Right renal cortex interstitium (tissue), 3 donors: ENCODE measurements around the gene HOXC4. TPM values are rescaled to one million over a fixed set of nuclear protein-coding genes. Genes with fewer than 3 reads are reported as not detected.
"Not testable (repeated sequence)": the region's sequence is repeated elsewhere in the genome, so short reads cannot be mapped to it uniquely, and the experiment has no call there.

Experiments used
- DNase-seq, 3 donors: peaks; one replicate each; pipeline ENCODE4 v3.0.0-alpha.2; 2013; ENCODE audit warnings: low read depth in 3 of 3, low spot score in 2 of 3
- polyA plus RNA-seq, 3 donors: library from polyadenylated mRNA; unstranded; fragments of 120-200 nt; gene quantifications; one replicate each; pipeline ENCODE4 v1.2.1, GENCODE V29; 2013; ENCODE audit not compliant: insufficient read length in 3 of 3

Gene HOXC4
- polyA plus RNA-seq, 3 donors = 32.4 to 42.5 (median 37.2) TPM

DNA sequence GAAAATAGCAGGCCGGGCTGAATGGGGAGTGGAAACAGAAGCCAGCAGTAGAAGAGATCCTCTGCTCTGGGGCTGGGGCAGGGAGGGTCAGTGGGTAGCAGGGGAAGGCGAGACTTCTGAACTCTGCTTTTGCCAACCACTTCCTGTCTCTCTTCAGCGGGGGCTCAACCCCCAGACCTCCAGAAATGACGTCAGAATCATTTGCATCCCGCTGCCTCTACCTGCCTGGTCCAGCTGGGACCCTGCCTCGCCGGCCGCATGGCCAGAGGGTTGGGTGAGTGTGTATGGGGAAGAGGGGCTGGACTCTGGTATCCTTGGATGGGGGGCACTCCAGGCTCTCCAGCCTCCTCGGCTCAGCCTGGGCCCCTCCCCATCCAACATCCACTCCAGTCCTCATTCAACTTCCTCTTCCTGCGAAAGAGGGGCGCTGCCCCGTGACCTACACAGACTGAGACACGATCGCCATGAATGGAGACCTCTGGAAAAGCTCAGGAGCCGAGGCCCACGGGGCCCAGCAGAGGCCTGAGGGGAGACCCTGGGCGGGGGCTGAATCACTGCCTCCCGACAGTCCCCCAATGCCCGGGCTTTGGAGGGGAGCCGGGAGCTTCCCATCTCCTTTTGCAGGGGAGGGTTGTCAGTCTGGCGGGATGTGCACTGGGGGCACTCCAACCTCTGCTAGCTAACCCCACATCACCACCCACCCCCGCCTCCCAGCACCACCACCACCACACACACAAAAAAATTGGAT, 458 bp upstream of the HOXC4 start:
- no peak for DNase-seq

- no peak for DNase-seq
These were observed 1.1 kb downstream of the HOXC4 start for GRCh38 chr12:54054742-54055194.

DNA sequence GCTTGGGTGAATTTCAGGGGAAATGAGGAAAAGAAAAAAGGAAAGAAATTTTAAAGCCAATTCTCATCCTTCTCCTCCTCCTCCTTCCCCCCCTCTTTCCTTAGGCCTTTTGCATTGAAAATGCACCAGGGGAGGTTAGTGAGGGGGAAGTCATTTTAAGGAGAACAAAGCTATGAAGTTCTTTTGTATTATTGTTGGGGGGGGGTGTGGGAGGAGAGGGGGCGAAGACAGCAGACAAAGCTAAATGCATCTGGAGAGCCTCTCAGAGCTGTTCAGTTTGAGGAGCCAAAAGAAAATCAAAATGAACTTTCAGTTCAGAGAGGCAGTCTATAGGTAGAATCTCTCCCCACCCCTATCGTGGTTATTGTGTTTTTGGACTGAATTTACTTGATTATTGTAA, 1.9 kb downstream of the HOXC4 start:
- DNase-seq = no peak

DNA sequence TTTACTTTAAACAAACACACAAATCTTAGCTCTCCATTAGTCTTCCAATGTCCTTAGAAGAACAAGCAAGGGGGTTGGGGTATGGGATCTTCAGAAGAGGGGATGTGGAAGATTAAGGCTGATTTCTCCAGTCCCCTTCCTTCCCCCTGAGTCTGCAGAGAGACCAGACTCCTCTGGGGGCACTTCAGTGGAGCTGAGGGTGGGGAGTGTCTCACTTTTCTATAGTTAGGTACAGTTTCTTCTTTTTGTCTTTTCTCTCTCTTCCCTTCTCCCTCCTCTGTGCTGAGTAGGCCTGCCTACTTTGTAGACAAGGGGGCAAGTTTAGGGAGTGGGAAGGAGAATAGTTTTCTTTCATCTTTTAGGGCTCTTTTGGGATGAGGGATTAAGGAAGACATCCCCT, 2.5 kb downstream of the HOXC4 start:
- no peak for DNase-seq

- DNase-seq = no peak
These were observed 4.6 kb downstream of the HOXC4 start for GRCh38 chr12:54058128-54058768.

- DNase-seq = no peak
These were observed 6.0 kb downstream of the HOXC4 start for GRCh38 chr12:54059668-54060067.

DNA sequence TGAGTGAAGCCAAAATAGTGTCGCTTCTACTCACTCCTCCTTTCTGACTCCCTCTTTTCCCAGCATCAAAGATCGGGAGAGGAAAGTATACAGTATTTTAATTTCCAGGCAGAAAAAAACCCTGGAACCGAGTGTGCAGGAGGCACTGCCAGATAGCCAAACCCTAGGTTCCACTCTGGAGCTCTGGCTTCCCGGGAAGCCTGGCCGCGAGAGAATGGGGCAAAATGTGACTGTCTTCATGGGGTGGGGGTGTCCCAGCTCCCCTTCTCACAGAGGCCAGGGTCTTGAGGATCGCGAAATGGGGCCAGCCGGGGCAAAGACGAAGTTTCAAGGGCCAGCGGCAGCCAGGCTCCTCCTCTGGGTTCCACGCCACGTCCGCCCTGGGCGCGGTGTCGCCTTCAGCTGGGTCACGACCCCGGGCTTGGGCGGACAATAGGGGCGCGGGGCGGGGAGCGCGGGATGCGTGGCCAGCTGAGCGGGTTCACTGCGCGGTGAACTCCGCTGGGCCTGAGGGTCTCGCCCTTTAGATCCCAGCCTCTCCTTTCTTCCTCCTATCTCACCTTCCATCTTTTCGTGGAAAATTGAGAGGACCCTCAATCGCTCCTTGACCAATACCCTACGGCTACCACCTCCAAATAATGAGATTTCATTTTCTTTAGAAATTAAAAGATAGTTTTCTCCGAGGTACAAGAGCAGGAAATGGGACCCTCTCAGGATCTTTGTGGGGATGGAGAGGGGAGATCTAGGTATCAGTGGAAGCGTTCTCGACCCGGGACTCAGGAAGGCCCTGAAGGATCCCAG, 6.7 kb downstream of the HOXC4 start:
- no peak for DNase-seq

DNA sequence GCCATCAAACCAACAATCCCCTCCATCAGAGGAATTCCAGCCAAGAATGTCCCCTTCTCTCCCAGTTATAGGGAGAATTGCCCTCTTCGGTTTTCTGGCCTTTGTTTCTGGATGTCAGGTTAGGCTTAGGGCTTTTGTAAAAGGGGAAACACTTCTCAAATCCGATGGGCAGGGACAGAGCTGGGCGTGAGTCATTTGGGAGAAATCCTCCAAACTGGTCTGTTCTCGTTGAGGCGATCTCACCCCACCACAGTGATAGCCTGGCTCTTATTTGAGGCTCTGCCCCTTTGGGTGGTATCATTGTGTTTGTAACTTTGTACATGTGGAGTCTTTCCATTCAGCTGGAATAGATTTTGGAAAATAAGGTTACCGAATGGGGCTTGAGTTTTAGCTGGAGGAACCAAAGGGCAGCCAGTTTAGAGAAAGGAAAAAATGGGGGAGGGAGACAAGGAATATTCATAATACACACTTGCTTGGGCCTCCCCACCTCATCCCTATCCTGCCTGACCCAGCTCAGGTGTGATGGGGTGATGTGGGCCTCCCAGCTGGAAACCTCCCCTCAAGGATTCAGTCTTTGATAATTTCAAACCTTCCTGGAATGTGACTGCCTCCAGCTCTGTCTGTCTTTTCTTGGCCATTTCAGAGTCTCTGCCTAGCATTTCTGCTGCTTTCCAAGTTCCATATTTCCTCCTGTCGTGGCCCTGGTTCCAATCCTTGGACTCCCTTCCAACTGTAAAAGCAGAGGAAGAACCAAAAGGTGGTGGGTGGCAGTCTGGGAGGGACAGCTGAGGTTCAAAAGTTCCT, 7.5 kb downstream of the HOXC4 start:
- no peak for DNase-seq

DNA sequence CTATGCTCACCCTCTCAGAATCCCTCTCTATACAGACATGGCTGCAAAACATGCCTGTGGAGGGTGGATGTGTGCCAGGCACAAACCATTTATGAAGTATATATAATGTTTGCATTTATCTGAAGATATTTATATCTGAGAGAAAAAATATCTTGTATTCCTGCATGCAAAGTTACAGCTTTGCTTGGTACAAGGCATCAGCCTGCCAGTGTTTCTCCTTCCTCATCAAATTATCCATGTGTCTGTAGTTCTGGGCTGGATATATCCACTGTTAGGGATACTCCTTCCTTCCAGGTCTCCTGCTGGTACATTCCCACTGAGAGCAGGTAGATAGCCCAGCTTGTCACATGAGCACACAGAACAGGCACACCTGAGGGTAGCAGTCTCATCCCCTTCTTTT, 12.0 kb downstream of the HOXC4 start:
- no peak for DNase-seq

GRCh38 chr12:54066408-54066807, 12.8 kb downstream of the HOXC4 start:
- DNase-seq = no peak

GRCh38 chr12:54068418-54069070, 14.9 kb downstream of the HOXC4 start:
- no peak for DNase-seq

- no peak for DNase-seq
These were observed 18.3 kb downstream of the HOXC4 start for GRCh38 chr12:54071942-54072341.

DNA sequence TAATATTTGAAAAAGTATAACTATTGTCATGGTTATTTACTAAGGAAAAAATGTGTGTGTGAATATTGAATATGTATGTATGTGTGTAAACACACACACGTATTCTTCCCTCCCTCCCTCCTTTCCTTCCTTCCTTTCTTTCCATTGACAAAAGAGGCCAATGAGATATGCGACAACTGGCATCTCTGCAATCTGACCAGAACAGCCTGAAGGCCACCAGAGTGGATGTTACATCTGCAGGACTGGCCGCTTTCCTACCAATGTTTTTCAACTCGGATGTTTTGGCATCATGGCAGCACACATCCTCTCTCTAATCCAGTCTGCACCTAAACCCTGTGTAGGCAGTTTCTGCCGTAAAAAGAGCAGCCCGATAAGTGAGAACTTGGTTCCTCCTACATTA, 20.7 kb downstream of the HOXC4 start:
- no peak for DNase-seq

GRCh38 chr12:54075409-54075808, 21.8 kb downstream of the HOXC4 start:
- no peak for DNase-seq

DNA sequence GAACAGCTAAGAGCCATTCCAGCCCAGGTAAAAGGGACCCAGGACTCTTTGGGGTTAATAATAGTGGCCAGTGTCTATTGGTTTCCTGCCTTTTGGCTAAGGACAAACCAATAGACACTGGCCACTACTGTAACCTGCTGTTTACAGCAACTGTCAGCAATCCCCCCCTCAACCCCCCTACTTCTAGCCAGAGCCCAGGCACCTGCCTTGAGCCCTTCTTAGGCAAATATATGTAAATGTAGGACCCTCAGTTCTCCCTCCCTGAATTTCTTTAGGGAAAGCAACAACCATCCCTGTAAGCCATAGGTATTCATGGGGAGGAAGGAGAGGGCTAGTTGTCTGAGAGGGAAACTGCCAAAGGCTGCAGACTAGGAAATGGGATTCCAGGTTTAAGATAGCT, 22.3 kb downstream of the HOXC4 start:
- DNase-seq = no peak

DNA sequence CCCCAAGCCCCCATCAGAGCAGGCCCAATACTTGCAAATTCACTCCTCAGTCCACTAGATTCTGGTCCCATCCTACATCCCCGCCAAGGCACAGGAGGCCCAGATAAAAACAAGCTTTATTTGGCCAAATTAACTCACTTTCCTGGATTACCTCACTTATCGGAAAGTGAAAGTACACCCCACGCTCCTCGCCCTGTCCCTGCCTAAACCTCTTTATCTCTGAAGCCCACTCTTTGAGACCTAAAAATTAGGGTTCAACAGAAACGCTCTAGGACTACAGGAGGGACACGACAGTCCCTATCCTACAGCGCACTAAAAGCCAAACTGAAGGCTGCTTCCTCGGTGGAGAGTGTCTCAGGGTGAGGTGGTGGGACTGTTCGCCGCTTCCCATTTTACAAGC, 24.2 kb downstream of the HOXC4 start:
- not testable (repeated sequence) for DNase-seq

DNA sequence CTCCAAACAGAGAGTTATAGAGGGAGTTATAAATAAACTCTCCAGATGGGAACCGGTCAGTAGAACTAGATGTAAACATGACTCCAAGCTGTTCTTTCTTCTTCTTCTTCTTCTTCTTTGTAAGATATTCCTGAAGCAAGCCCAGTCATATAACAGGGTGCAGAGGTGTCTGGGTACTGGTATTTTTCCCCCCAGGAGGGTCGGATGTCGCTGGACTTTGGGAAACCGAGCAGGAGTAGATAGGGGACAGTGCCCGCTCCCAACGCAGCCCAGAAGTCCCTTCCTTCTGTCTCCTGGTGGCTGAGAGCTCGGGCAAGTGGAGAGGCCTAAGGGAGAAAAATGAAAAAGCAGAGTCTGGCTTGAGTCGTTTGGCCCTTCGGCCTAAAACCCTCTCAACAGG, 25.5 kb downstream of the HOXC4 start:
- not testable (repeated sequence) for DNase-seq

- not testable (repeated sequence) for DNase-seq
These were observed 26.6 kb downstream of the HOXC4 start for GRCh38 chr12:54080008-54080924.

- not testable (repeated sequence) for DNase-seq
These were observed 27.4 kb downstream of the HOXC4 start for GRCh38 chr12:54081053-54081514.
